ENCODE measurements around the gene FLYWCH1. TPM values are rescaled to one million over a fixed set of nuclear protein-coding genes. Genes with fewer than 3 reads are reported as not detected.
A peak's percentile ranks its signal among the peaks of the same experiment; 100 is the strongest.

Gene FLYWCH1
- total and polyA plus RNA-seq, 2 of the 8 experiments (the other 6 are each of a cell fraction or from before 2014, with no cell fraction given): 12.4 to 23.5 TPM

DNA sequence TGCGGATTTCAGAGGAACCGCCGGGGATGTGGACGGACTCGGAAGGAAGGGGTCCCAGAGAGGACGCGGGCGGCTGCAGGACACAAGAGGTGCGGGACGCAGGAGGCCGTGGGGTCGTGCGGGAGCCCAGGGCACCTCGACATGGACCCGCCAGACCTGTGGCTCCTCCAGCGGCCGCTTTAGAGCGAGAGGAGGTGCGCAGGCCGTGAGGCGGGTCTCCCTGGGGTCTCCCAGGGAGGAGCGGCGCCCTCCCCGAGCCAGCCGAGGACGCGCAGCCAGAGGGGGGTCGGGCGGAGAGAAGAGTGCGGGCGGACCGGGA lies 6.8 kb upstream of the FLYWCH1 start:
- no peak overlapping the region for H2BK20ac ChIP-seq (ENCODE audit: low read length)
- peak overlapping the region; percentile 56 to 85 (median 70) for H3K4me3 ChIP-seq (ENCODE audit: extremely low read depth in 1 of 4, insufficient read depth in 2 of 4, low read depth in 3 of 4, low read length in 4 of 4)
- no peak overlapping the region for H2AFZ ChIP-seq (ENCODE audit: low read length)
- no peaks in the 10 kb centered on the region for H3K79me2 ChIP-seq (ENCODE audit: control insufficient read depth in 1 of 2, insufficient read depth in 2 of 2, low read length in 2 of 2)
- H2BK15ac ChIP-seq (ENCODE audit: low read length): no peak overlapping the region
- no peak overlapping the region for H2BK12ac ChIP-seq (ENCODE audit: low read depth, low read length)
- H2BK120ac ChIP-seq (replicated peaks; ENCODE audit: low read depth, low read length): no peak overlapping the region
- POLR2A ChIA-PET (ENCODE audit: partially characterized antibody): interaction anchor here (2.6 kb wide), 1 partner anchor 22 kb away, joined by 11 read pairs; the partner anchor contains the start of gene FLYWCH2
- H3K4me1 ChIP-seq (replicated peaks in 1 of 4; ENCODE audit: control insufficient read depth in 3 of 4, insufficient read depth in 4 of 4, low read length in 3 of 4): peaks cover 0 to 2% (median 0%) of the 10 kb centered on the region in 4 experiments; a peak in 2 of 7 replicates
- H2AK5ac ChIP-seq (ENCODE audit: low read depth, low read length): no peak overlapping the region
- H3K9me3 ChIP-seq (ENCODE audit: insufficient read depth in 2 of 2, low read depth in 1 of 2, low read length in 1 of 2): no peaks in the 10 kb centered on the region
- peaks cover 4% of the 10 kb centered on the region; the same call in 1 of the 2 replicates for H3K23me2 ChIP-seq (ENCODE audit: low read depth, low read length)
- no peak overlapping the region for H2BK5ac ChIP-seq (ENCODE audit: low read depth, low read length)
- peak overlapping the region; percentile 58 to 89 for H3K4me2 ChIP-seq (ENCODE audit: insufficient read depth in 1 of 2, low read depth in 2 of 2, low read length in 2 of 2)
- 4% methylated on average over 32 of the region's 32 CpGs; no CpG with 5 or more reads in 1 of the 2 experiments for WGBS, 2 experiments (ENCODE audit: extremely low coverage in 1 of 2, insufficient coverage in 1 of 2, insufficient read length in 1 of 2, insufficient replicate concordance in 2 of 2, low coverage in 1 of 2, low lambda C conversion rate in 2 of 2, missing lambda C conversion rate in 1 of 2)
- no peaks in the 10 kb centered on the region for H4K20me1 ChIP-seq (replicated peaks in 1 of 2; ENCODE audit: control insufficient read depth in 1 of 2, insufficient read depth in 2 of 2, low read length in 2 of 2)
- no peaks in the 10 kb centered on the region for H3K79me1 ChIP-seq (ENCODE audit: low read depth, low read length)
- H3K56ac ChIP-seq (replicated peaks; ENCODE audit: insufficient read length, low read depth, low read length): peak overlapping the region; percentile 0
- no peak overlapping the region for H3K14ac ChIP-seq (ENCODE audit: insufficient read length)
- H3K27me3 ChIP-seq (replicated peaks in 1 of 4; ENCODE audit: control insufficient read depth in 3 of 4, extremely low read depth in 1 of 4, insufficient read depth in 3 of 4, low read length in 3 of 4): no peaks in the 10 kb centered on the region
- no peak overlapping the region for H3K23ac ChIP-seq (ENCODE audit: insufficient read length)
- peak overlapping the region; percentile 63 for H3K27ac ChIP-seq (ENCODE audit: low read depth, low read length)
- no peaks in the 10 kb centered on the region for H3K36me3 ChIP-seq (ENCODE audit: control insufficient read depth in 2 of 4, insufficient read depth in 4 of 4, low read length in 3 of 4)
- H4K5ac ChIP-seq (ENCODE audit: insufficient read length, low read depth, low read length): peak overlapping the region; percentile 73
- peak overlapping the region; percentile 55 for H4K91ac ChIP-seq (replicated peaks; ENCODE audit: insufficient read length, low read length)
- DNase-seq (ENCODE audit: low read depth in 1 of 2, low spot score in 2 of 2) (no peak), FAIRE-seq (no peak)
- H4K8ac ChIP-seq (ENCODE audit: extremely low read depth, insufficient read depth, low read length): peak overlapping the region; percentile 85
- H3K18ac ChIP-seq (ENCODE audit: extremely low read depth, low read length): peak overlapping the region; percentile 7; the same call in 1 of the 2 replicates
- CTCF ChIA-PET (ENCODE audit: partially characterized antibody): interaction anchor here (3.2 kb wide), 1 partner anchor 16 kb away, joined by 29 read pairs; no protein-coding TSS in a partner anchor
- H3K9ac ChIP-seq (replicated peaks in 1 of 4; ENCODE audit: extremely low read depth in 1 of 4, low read depth in 3 of 4, low read length in 3 of 4): peak overlapping the region; percentile 48 to 83 (median 73)
- peak overlapping the region; percentile 1 for H3K4ac ChIP-seq (replicated peaks; ENCODE audit: insufficient read length, low read depth, low read length)
- TF ChIP-seq CHD1 (IDR thresholded peaks at IDR 0.05; ENCODE audit: low read depth, low read length) (no peak), POU5F1 (IDR thresholded peaks at IDR 0.05; ENCODE audit: low read depth, low read length) (no peak), SIX5 (IDR thresholded peaks at IDR 0.05; ENCODE audit: low read depth, low read length) (no peak), EGR1 (IDR thresholded peaks at IDR 0.05; ENCODE audit: borderline replicate concordance, low read depth, low read length) (no peak), SIRT6 (IDR thresholded peaks at IDR 0.05; ENCODE audit: low read length) (no peak), TBP (IDR thresholded peaks at IDR 0.05; ENCODE audit: low read depth, low read length) (no peak)
- TF ChIP-seq, protein P1, sequence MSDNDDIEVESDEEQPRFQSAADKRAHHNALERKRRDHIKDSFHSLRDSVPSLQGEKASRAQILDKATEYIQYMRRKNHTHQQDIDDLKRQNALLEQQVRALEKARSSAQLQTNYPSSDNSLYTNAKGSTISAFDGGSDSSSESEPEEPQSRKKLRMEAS (IDR thresholded peaks at IDR 0.05): no peak

Measured in H1 (cell line).